ENCODE data around the gene GBE1. TPM values are rescaled to one million over a fixed set of nuclear protein-coding genes. Genes with fewer than 3 reads are reported as not detected.

Gene GBE1
- 100 to 1,000 TPM in 4 of 9 donors, 10 to 100 TPM in 5; 54.5 to 197 (median 95.9) TPM for total RNA-seq
- polyA plus RNA-seq, result 100 to 1,000 TPM in 1 of 2 donors, 10 to 100 TPM in 1; 32.3 to 204 TPM
- long read RNA-seq, donor 1, transcript GBE1-201 (16 exons, 3,461 nt), result major isoform, 397 of 420 reads
- long read RNA-seq, donor 1, partial matches to known transcripts, result 10 of 420 reads
- long read RNA-seq, donor 1, other reads (novel, unspliced or antisense), result 13 of 420 reads
- long read RNA-seq, donor 2, transcript GBE1-201 (16 exons, 3,461 nt), result major isoform, 852 of 970 reads
- long read RNA-seq, donor 2, partial matches to known transcripts, result 69 of 970 reads
- long read RNA-seq, donor 2, other reads (novel, unspliced or antisense), result 49 of 970 reads
- long read RNA-seq, donor 3, transcript GBE1-201 (16 exons, 3,461 nt), result major isoform, 989 of 1,056 reads
- long read RNA-seq, donor 3, partial matches to known transcripts, result 31 of 1,056 reads
- long read RNA-seq, donor 3, other reads (novel, unspliced or antisense), result 36 of 1,056 reads

- intact Hi-C loops (cut with DNase I), result loop anchor here in 5 of 10 donors (2.0 to 10.0 kb wide), 6 partner anchors 28 to 371 kb away; no protein-coding TSS in a partner anchor
Observed at GRCh38 chr3:81760924-81761903, at the start of gene GBE1. TSS of gene GBE1 (minus strand) at chr3:81761645. CDS start at chr3:81761517, 128 bp downstream.

GRCh38 chr3:81808900-81809299 lies 47.5 kb upstream of the GBE1 start:
- WGBS, 4 donors, result 76 to 83% (median 78%) methylated on average over 2 of the region's 2 CpGs
- DNase-seq, result no peak
- intact Hi-C loops (cut with DNase I), result no loop called here
- Histone ChIP-seq H3K27ac (no peak overlapping the region), H3K9me3 (peaks cover 0 to 12% (median 0%) of the 10 kb centered on the region in 12 donors), H3K27me3 (no peaks in the 10 kb centered on the region), H3K4me1 (peaks cover 0 to 3% (median 0%) of the 10 kb centered on the region in 12 donors), H3K4me3 (no peak overlapping the region), H3K36me3 (no peaks in the 10 kb centered on the region)
- TF ChIP-seq CTCF (IDR thresholded peaks at IDR 0.05), result no peak
- TF ChIP-seq POLR2A (IDR thresholded peaks at IDR 0.05), result no peak
- ATAC-seq, result no peak

More at GRCh38 chr3:81760924-81761903, at the start of gene GBE1:
- H3K27ac ChIP-seq, result peak within 1 kb of the TSS; percentile 91 to 100 (median 98)
- H3K4me1 ChIP-seq, result peaks cover 0 to 66% (median 41%) of the 10 kb centered on the region in 12 donors
- H3K4me3 ChIP-seq, result peak within 1 kb of the TSS; percentile 48 to 79 (median 68)
- no peaks in the 10 kb centered on the region for H3K9me3 ChIP-seq
- H3K36me3 ChIP-seq, result peaks cover 0 to 22% (median 0%) of the 10 kb centered on the region in 9 donors
- peak in 10 of 12 donors; percentile 22 to 64 (median 36) for TF ChIP-seq CTCF (IDR thresholded peaks at IDR 0.05)
- peak; percentile 5 to 75 for TF ChIP-seq POLR2A (IDR thresholded peaks at IDR 0.05)
- peak; percentile 90 to 95 (median 92) for ATAC-seq
- WGBS, 4 donors, result 0% methylated on average over 20 to 88 of the region's 88 CpGs
- DNase-seq, result peak; percentile 93 to 96 (median 95)
- H3K27me3 ChIP-seq, result no peaks in the 10 kb centered on the region

GRCh38 chr3:81799403-81799802 lies 38.0 kb upstream of the GBE1 start:
- H3K9me3 ChIP-seq, result peaks cover 0 to 3% (median 0%) of the 10 kb centered on the region in 12 donors
- DNase-seq (no peak), ATAC-seq (no peak)
- intact Hi-C loops (cut with DNase I), result no loop called here
- 35 to 43% (median 40%) methylated on average over 4 of the region's 4 CpGs for WGBS, 4 donors
- no peak overlapping the region for H3K27ac ChIP-seq
- H3K4me1 ChIP-seq, result no peaks in the 10 kb centered on the region
- H3K4me3 ChIP-seq, result no peak overlapping the region
- H3K27me3 ChIP-seq, result no peaks in the 10 kb centered on the region
- TF ChIP-seq CTCF (IDR thresholded peaks at IDR 0.05) (no peak), POLR2A (IDR thresholded peaks at IDR 0.05) (no peak)
- no peaks in the 10 kb centered on the region for H3K36me3 ChIP-seq
